HEK293 (cell line): ENCODE measurements around the gene DHCR7.

Source experiments
- CTCF ChIA-PET: fragments of 350-600 bp; formaldehyde crosslinking; extraction: SDS; loops from one replicate; lab custom pipeline; 2021; ENCODE audit warnings: antibody characterized with exemption; lab: Yijun Ruan, JAX
- POLR2A ChIA-PET: fragments of 300-600 bp; formaldehyde crosslinking; extraction: SDS; loops from one replicate; lab custom pipeline; 2020; ENCODE audit warnings: antibody characterized with exemption, inconsistent platforms; lab: Yijun Ruan, JAX
- H3K27ac ChIP-seq: fragments of 200-500 bp; sonication (Bioruptor generic); 2 replicates; pipeline ENCODE4 v1.5.1; 2014; ENCODE audit warnings: low read depth, low read length, control low read depth, inconsistent platforms; ENCODE audit errors: extremely low read depth
- H3K36me3 ChIP-seq, 2 experiments: fragments of 200-500 bp in 1 of 2; sonication (Bioruptor generic) in 1 of 2; 1 replicate in 1 of 2; 2 replicates in 1 of 2; pipeline ENCODE4 v1.5.1; 2014 to 2017; ENCODE audit warnings: inconsistent platforms in 2 of 2, low read length in 2 of 2; ENCODE audit not compliant: control insufficient read depth in 2 of 2, insufficient read depth in 1 of 2
- H3K4me1 ChIP-seq: fragments of 200-500 bp; sonication (Bioruptor generic); 2 replicates; pipeline ENCODE4 v1.5.1; 2014; ENCODE audit warnings: mild to moderate bottlenecking, low read length, inconsistent platforms; ENCODE audit not compliant: control insufficient read depth, insufficient read depth
- H3K4me3 ChIP-seq: 2 replicates; pipeline ENCODE4 v1.5.1; 2011; ENCODE audit warnings: low read depth, mild to moderate bottlenecking, control low read depth, low read length, moderate library complexity
- H3K9me3 ChIP-seq: fragments of 200-500 bp; sonication (Bioruptor generic); 2 replicates; pipeline ENCODE4 v1.5.1; 2014; ENCODE audit warnings: low read depth, low read length, inconsistent platforms; ENCODE audit not compliant: control insufficient read depth, insufficient read depth
- GLI2 ChIP-seq: fragments of 450-650 bp; formaldehyde crosslinking; IDR thresholded peaks from 2 replicates; pipeline ENCODE4; 2017; ENCODE audit warnings: missing biosample characterization, missing genetic modification characterization, low read depth, borderline replicate concordance
- HOXA7 ChIP-seq: sonication (generic); formaldehyde crosslinking; IDR thresholded peaks from 2 replicates; pipeline ENCODE4 v1.8.1; 2022; ENCODE audit warnings: missing genetic modification reagents, borderline replicate concordance
- KLF16 ChIP-seq: fragments of 450-650 bp; formaldehyde crosslinking; IDR thresholded peaks from 2 replicates; pipeline ENCODE4 v1.5.1; 2017; ENCODE audit warnings: missing biosample characterization, missing genetic modification characterization
- KLF9 ChIP-seq: fragments of 450-650 bp; formaldehyde crosslinking; IDR thresholded peaks from 2 replicates; pipeline ENCODE4 v1.5.1; 2016; ENCODE audit warnings: missing biosample characterization, missing genetic modification characterization, low read depth
- MEIS1 ChIP-seq: sonication (generic); formaldehyde crosslinking; IDR thresholded peaks from 2 replicates; pipeline ENCODE4 v1.8.1; 2022; ENCODE audit warnings: missing genetic modification reagents, mild to moderate bottlenecking, borderline replicate concordance
- MYNN ChIP-seq: fragments of 450-650 bp; formaldehyde crosslinking; IDR thresholded peaks from 2 replicates; pipeline ENCODE4 v1.5.1; 2016; ENCODE audit warnings: missing biosample characterization, missing genetic modification characterization, borderline replicate concordance
- SCRT1 ChIP-seq: fragments of 450-650 bp; formaldehyde crosslinking; IDR thresholded peaks from 2 replicates; pipeline ENCODE4 v1.5.1; 2016; ENCODE audit warnings: missing biosample characterization, missing genetic modification characterization, borderline replicate concordance
- SETDB1 ChIP-seq: IDR thresholded peaks from one replicate; pipeline ENCODE4 v1.6.1; 2017; ENCODE audit warnings: mild to moderate bottlenecking, low read length, moderate library complexity, mixed read lengths; ENCODE audit not compliant: insufficient read length
- YY2 ChIP-seq: fragments of 450-650 bp; formaldehyde crosslinking; IDR thresholded peaks from 2 replicates; pipeline ENCODE4 v1.5.1; 2016; ENCODE audit warnings: missing biosample characterization, missing genetic modification characterization
- ZBTB10 ChIP-seq: fragments of 450-650 bp; formaldehyde crosslinking; IDR thresholded peaks from 2 replicates; pipeline ENCODE4 v1.5.1; 2016; ENCODE audit warnings: missing biosample characterization, missing genetic modification characterization
- ZBTB7A ChIP-seq: fragments of 450-650 bp; formaldehyde crosslinking; IDR thresholded peaks from 2 replicates; pipeline ENCODE4 v1.5.1; 2016; ENCODE audit warnings: low read depth, missing biosample characterization, missing genetic modification characterization
- ZFP69B ChIP-seq: fragments of 450-650 bp; formaldehyde crosslinking; IDR thresholded peaks from 2 replicates; pipeline ENCODE4 v1.5.1; 2016; ENCODE audit warnings: missing biosample characterization, missing genetic modification characterization
- ZNF133 ChIP-seq: fragments of 450-650 bp; formaldehyde crosslinking; IDR thresholded peaks from 2 replicates; pipeline ENCODE4 v1.5.1; 2016; ENCODE audit warnings: missing biosample characterization, missing genetic modification characterization
- ZNF169 ChIP-seq: fragments of 450-650 bp; formaldehyde crosslinking; IDR thresholded peaks from 2 replicates; pipeline ENCODE4 v1.5.1; 2016; ENCODE audit warnings: missing biosample characterization, missing genetic modification characterization
- ZNF324 ChIP-seq: fragments of 450-650 bp; formaldehyde crosslinking; IDR thresholded peaks from 2 replicates; pipeline ENCODE4 v1.5.1; 2016; ENCODE audit warnings: missing biosample characterization, missing genetic modification characterization
- ZNF362 ChIP-seq: fragments of 450-650 bp; formaldehyde crosslinking; IDR thresholded peaks from 2 replicates; pipeline ENCODE4 v1.5.1; 2016; ENCODE audit warnings: missing biosample characterization, missing genetic modification characterization
- ZNF426 ChIP-seq: fragments of 450-650 bp; formaldehyde crosslinking; IDR thresholded peaks from 2 replicates; pipeline ENCODE4 v1.5.1; 2017; ENCODE audit warnings: missing biosample characterization, missing genetic modification characterization, mild to moderate bottlenecking, inconsistent platforms, moderate library complexity
- ZNF518A ChIP-seq: fragments of 450-650 bp; formaldehyde crosslinking; conservative IDR thresholded peaks from 2 replicates; pipeline ENCODE4 v1.5.1; 2016; ENCODE audit warnings: low read depth, missing biosample characterization, missing genetic modification characterization
- ZNF521 ChIP-seq: fragments of 450-650 bp; formaldehyde crosslinking; IDR thresholded peaks from 2 replicates; pipeline ENCODE4 v1.5.1; 2017; ENCODE audit warnings: missing biosample characterization, mild to moderate bottlenecking, missing genetic modification characterization
- ZNF544 ChIP-seq: fragments of 450-650 bp; formaldehyde crosslinking; IDR thresholded peaks from 2 replicates; pipeline ENCODE4 v1.5.0; 2017; ENCODE audit warnings: missing biosample characterization, missing genetic modification characterization
- ZNF555 ChIP-seq: fragments of 450-650 bp; formaldehyde crosslinking; conservative IDR thresholded peaks from 2 replicates; pipeline ENCODE4 v1.5.1; 2017; ENCODE audit warnings: missing biosample characterization, mild to moderate bottlenecking, missing genetic modification characterization, inconsistent platforms
- ZNF558 ChIP-seq: fragments of 450-650 bp; formaldehyde crosslinking; IDR thresholded peaks from 2 replicates; pipeline ENCODE4 v1.5.1; 2016; ENCODE audit warnings: missing biosample characterization, missing genetic modification characterization
- ZNF596 ChIP-seq: fragments of 450-650 bp; IDR thresholded peaks from 2 replicates; pipeline ENCODE4 v1.5.0; 2018; ENCODE audit warnings: missing biosample characterization, mild to moderate bottlenecking, missing genetic modification characterization, moderate library complexity
- ZNF626 ChIP-seq: fragments of 450-650 bp; sonication (Bioruptor Pico); formaldehyde crosslinking; IDR thresholded peaks from 2 replicates; pipeline ENCODE4 v1.5.1; 2018; ENCODE audit warnings: missing biosample characterization, missing genetic modification characterization, inconsistent platforms
- ZNF768 ChIP-seq: fragments of 450-650 bp; formaldehyde crosslinking; IDR thresholded peaks from 2 replicates; pipeline ENCODE4 v1.5.1; 2018; ENCODE audit warnings: missing biosample characterization, mild to moderate bottlenecking, missing genetic modification characterization
- ZNF837 ChIP-seq: fragments of 450-650 bp; formaldehyde crosslinking; IDR thresholded peaks from 2 replicates; pipeline ENCODE4 v1.5.1; 2016; ENCODE audit warnings: missing biosample characterization, missing genetic modification characterization
- ZSCAN18 ChIP-seq: fragments of 450-650 bp; formaldehyde crosslinking; IDR thresholded peaks from 2 replicates; pipeline ENCODE4 v1.5.1; 2016; ENCODE audit warnings: missing biosample characterization, missing genetic modification characterization

The DHCR7 gene

GRCh38 chr11:71448257-71449171, at the start of gene DHCR7:
DHCR7 (minus strand) TSS chr11:71448393; CDS start chr11:71444952, 3,441 bp downstream.
- ChIA-PET CTCF (interaction anchor here (0.5 kb wide), 1 partner anchor 821 kb away, joined by 3 read pairs; no protein-coding TSS in a partner anchor), POLR2A (interaction anchor here (1.1 to 2.1 kb wide), 4 partner anchors 9 to 23 kb away, joined by 3 to 9 read pairs (median 4); no protein-coding TSS in a partner anchor)
- H3K9me3 ChIP-seq = no peaks in the 10 kb centered on the region
- H3K27ac ChIP-seq = no peak within 1 kb of the TSS; the same call in 1 of the 2 replicates
- H3K4me1 ChIP-seq = 0 out of 2 replicates have a peak, but pooled peaks cover 3% of the 10 kb centered on the region
- peaks cover 0 to 37% of the 10 kb centered on the region in 2 experiments; a peak in 1 of 3 replicates for H3K36me3 ChIP-seq
- peak within 1 kb of the TSS; percentile 92 for H3K4me3 ChIP-seq
- TF ChIP-seq ZSCAN18 (tag by site-specific recombination) (no peak), ZNF768 (no peak), HOXA7 (CRISPR knock-in tag) (no peak), ZNF837 (no peak), MYNN (tag by site-specific recombination) (no peak), KLF16 (tag by site-specific recombination) (peak; percentile 70), ZNF518A (tag by site-specific recombination) (no peak), SCRT1 (tag by site-specific recombination) (no peak), YY2 (no peak), ZNF362 (tag by site-specific recombination) (no peak), ZNF555 (tag by site-specific recombination) (no peak), ZNF133 (tag by site-specific recombination) (no peak), GLI2 (no peak), ZNF626 (no peak), ZFP69B (peak; percentile 30; the same call in 1 of the 2 replicates), ZNF169 (tag by site-specific recombination) (no peak), MEIS1 (no peak), KLF9 (tag by site-specific recombination) (peak; percentile 91), ZNF558 (tag by site-specific recombination) (no peak), SETDB1 (no peak), ZBTB7A (tag by site-specific recombination) (0 out of 2 replicates have a peak, but pooled peaks have one; percentile 39), ZNF324 (tag by site-specific recombination) (no peak), ZNF426 (tag by site-specific recombination) (no peak), ZNF596 (tag by site-specific recombination) (no peak), ZBTB10 (no peak), ZNF544 (tag by site-specific recombination) (no peak), ZNF521 (tag by site-specific recombination) (no peak)
